HepG2 (cell line): ENCODE data around the gene LZTS2. TPM values are rescaled to one million over a fixed set of nuclear protein-coding genes. Genes with fewer than 3 reads are reported as not detected.
A peak's percentile ranks its signal among the peaks of the same experiment; 100 is the strongest.

Experiments
- CBX5 ChIP-seq: sonication (generic); formaldehyde crosslinking; IDR thresholded peaks from 2 replicates; pipeline ENCODE4 v1.4.0; 2020; ENCODE audit warnings: missing genetic modification reagents, borderline replicate concordance
- CREM ChIP-seq, 2 experiments: sonication (generic) in 1 of 2; formaldehyde crosslinking in 1 of 2; IDR thresholded peaks; 2 replicates each; pipeline versions ENCODE4 v1.4.0 to v1.6.1; 2016 to 2020; ENCODE audit warnings: antibody characterized with exemption in 1 of 2, mild to moderate bottlenecking in 1 of 2, missing genetic modification reagents in 1 of 2
- FOXA3 ChIP-seq: IDR thresholded peaks from 2 replicates; pipeline ENCODE4 v1.6.1; 2016; ENCODE audit warnings: missing genetic modification reagents, missing compliant biosample characterization
- FOXK1 ChIP-seq: sonication (generic); formaldehyde crosslinking; IDR thresholded peaks from 2 replicates; pipeline ENCODE4 v1.4.0; 2020; ENCODE audit warnings: low read depth, missing genetic modification reagents, borderline replicate concordance
- KDM4B ChIP-seq: sonication (generic); formaldehyde crosslinking; IDR thresholded peaks from 2 replicates; pipeline ENCODE4 v1.4.0; 2020; ENCODE audit warnings: missing genetic modification reagents
- KLF15 ChIP-seq: sonication (generic); formaldehyde crosslinking; IDR thresholded peaks from 2 replicates; pipeline ENCODE4 v1.8.1; 2023; ENCODE audit warnings: borderline replicate concordance, mild to moderate bottlenecking, inconsistent platforms, missing genetic modification reagents, mixed read lengths
- NFIB ChIP-seq: sonication (generic); formaldehyde crosslinking; IDR thresholded peaks from 2 replicates; pipeline ENCODE4 v1.9.0; 2021; ENCODE audit warnings: missing genetic modification reagents, mild to moderate bottlenecking, borderline replicate concordance
- POLR2G ChIP-seq: fragments of 200-400 bp; formaldehyde crosslinking; IDR thresholded peaks from 2 replicates; pipeline ENCODE4 v1.6.1; 2018; ENCODE audit warnings: mild to moderate bottlenecking, low read depth, low read length, moderate library complexity
- RAD21 ChIP-seq: fragments of 450-650 bp; formaldehyde crosslinking; IDR thresholded peaks from 2 replicates; pipeline ENCODE4 v1.5.0; 2020; ENCODE audit warnings: mild to moderate bottlenecking
- RFXAP ChIP-seq: sonication (generic); formaldehyde crosslinking; IDR thresholded peaks from 2 replicates; pipeline ENCODE4 v1.4.0; 2020; ENCODE audit warnings: missing genetic modification reagents, borderline replicate concordance
- SAFB2 ChIP-seq: sonication (generic); formaldehyde crosslinking; IDR thresholded peaks from 2 replicates; pipeline ENCODE4 v1.5.1; 2020; ENCODE audit warnings: missing genetic modification reagents, low read depth, mild to moderate bottlenecking, borderline replicate concordance
- SP5 ChIP-seq: IDR thresholded peaks from 2 replicates; pipeline ENCODE4 v1.6.1; 2016; ENCODE audit warnings: low read depth, borderline replicate concordance
- ZNF205 ChIP-seq: IDR thresholded peaks from 2 replicates; pipeline ENCODE4 v1.6.1; 2018; ENCODE audit warnings: missing biosample characterization, missing genetic modification reagents
- ZNF354B ChIP-seq: sonication (generic); formaldehyde crosslinking; IDR thresholded peaks from 2 replicates; pipeline ENCODE4 v1.8.0; 2022; ENCODE audit warnings: mild to moderate bottlenecking, missing genetic modification reagents
- ZNF629 ChIP-seq: sonication (generic); formaldehyde crosslinking; conservative IDR thresholded peaks from 2 replicates; pipeline ENCODE4 v1.5.0; 2020; ENCODE audit warnings: missing genetic modification reagents
- ZNF777 ChIP-seq: sonication (generic); formaldehyde crosslinking; IDR thresholded peaks from 2 replicates; pipeline ENCODE4 v1.4.0; 2020; ENCODE audit warnings: missing genetic modification reagents
- polyA plus RNA-seq, 8 experiments: library from polyadenylated mRNA; depleted of rRNA in 3 of 8; stranded (reverse) in 7 of 8; unstranded in 1 of 8; fragments of >200 nt; fragmentation: Illumina TruSeq in 4 of 8; extraction: Trizol in 4 of 8; gene quantifications; 2 replicates each; pipeline versions ENCODE4 v1.2.1 to v1.2.3, GENCODE V29; 2011 to 2016; ENCODE audit warnings: low read depth in 4 of 8, missing spikeins in 1 of 8, mixed read lengths in 1 of 8; ENCODE audit not compliant: insufficient read depth in 1 of 8
- total RNA-seq, 5 experiments: library from RNA; depleted of rRNA; stranded (reverse); fragments of >200 nt; fragmentation: Illumina TruSeq; extraction: Trizol; gene quantifications; 2 replicates each; pipeline ENCODE4 v1.2.3, GENCODE V29; 2016; ENCODE audit warnings: low read depth in 1 of 5
- TF ChIP-seq, protein P1 (sequence below): sonication (generic); formaldehyde crosslinking; IDR thresholded peaks from 2 replicates; pipeline ENCODE4 v1.4.0; 2020; ENCODE audit warnings: mild to moderate bottlenecking, missing genetic modification reagents
- TF ChIP-seq, protein P2 (sequence below): sonication (generic); formaldehyde crosslinking; IDR thresholded peaks from 2 replicates; pipeline ENCODE4 v1.4.0; 2020; ENCODE audit warnings: low read depth, mild to moderate bottlenecking, missing genetic modification reagents
- TF ChIP-seq, protein P3 (sequence below): sonication (generic); formaldehyde crosslinking; IDR thresholded peaks from 2 replicates; pipeline ENCODE4 v1.4.0; 2020; ENCODE audit warnings: mild to moderate bottlenecking, missing genetic modification reagents, borderline replicate concordance
- TF ChIP-seq, protein P4 (sequence below): sonication (generic); formaldehyde crosslinking; IDR thresholded peaks from 2 replicates; pipeline ENCODE4 v1.4.0; 2020; ENCODE audit warnings: missing genetic modification reagents, borderline replicate concordance

LZTS2 gene
- total and polyA plus RNA-seq, 2 of the 13 experiments (the other 11 are each of a cell fraction or from before 2014, with no cell fraction given): 43.6 to 65.6 TPM

GRCh38 chr10:100998991-100999741 lies 442 bp upstream of the LZTS2 start (continued):
- TF ChIP-seq, protein P1, sequence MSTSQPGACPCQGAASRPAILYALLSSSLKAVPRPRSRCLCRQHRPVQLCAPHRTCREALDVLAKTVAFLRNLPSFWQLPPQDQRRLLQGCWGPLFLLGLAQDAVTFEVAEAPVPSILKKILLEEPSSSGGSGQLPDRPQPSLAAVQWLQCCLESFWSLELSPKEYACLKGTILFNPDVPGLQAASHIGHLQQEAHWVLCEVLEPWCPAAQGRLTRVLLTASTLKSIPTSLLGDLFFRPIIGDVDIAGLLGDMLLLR: no peak; the same call in 1 of the 2 replicates
- TF ChIP-seq CBX5 (CRISPR knock-in tag) (peak; percentile 62; the same call in 1 of the 2 replicates), SAFB2 (no peak; the same call in 1 of the 2 replicates), FOXA3 (CRISPR knock-in tag) (0 out of 2 replicates have a peak, but pooled peaks have one; percentile 19), ZNF777 (CRISPR knock-in tag) (peak; percentile 76; the same call in 1 of the 2 replicates), ZNF629 (CRISPR knock-in tag) (no peak), RFXAP (CRISPR knock-in tag) (no peak; the same call in 1 of the 2 replicates), CREM (IDR thresholded peaks at IDR 0.05) (no peak), CREM (CRISPR knock-in tag; IDR thresholded peaks at IDR 0.05) (no peak), POLR2G (peak; percentile 71), ZNF205 (CRISPR knock-in tag) (peak; percentile 56; the same call in 1 of the 2 replicates), RAD21 (CRISPR knock-in tag) (peak; percentile 90), KLF15 (CRISPR knock-in tag) (0 out of 2 replicates have a peak, but pooled peaks have one; percentile 21), ZNF354B (CRISPR knock-in tag) (0 out of 2 replicates have a peak, but pooled peaks have one; percentile 77), FOXK1 (peak; percentile 53; the same call in 1 of the 2 replicates), NFIB (CRISPR knock-in tag) (no peak), KDM4B (peak; percentile 50; the same call in 1 of the 2 replicates), SP5 (CRISPR knock-in tag) (0 out of 2 replicates have a peak, but pooled peaks have one; percentile 26)
- TF ChIP-seq, protein P2, sequence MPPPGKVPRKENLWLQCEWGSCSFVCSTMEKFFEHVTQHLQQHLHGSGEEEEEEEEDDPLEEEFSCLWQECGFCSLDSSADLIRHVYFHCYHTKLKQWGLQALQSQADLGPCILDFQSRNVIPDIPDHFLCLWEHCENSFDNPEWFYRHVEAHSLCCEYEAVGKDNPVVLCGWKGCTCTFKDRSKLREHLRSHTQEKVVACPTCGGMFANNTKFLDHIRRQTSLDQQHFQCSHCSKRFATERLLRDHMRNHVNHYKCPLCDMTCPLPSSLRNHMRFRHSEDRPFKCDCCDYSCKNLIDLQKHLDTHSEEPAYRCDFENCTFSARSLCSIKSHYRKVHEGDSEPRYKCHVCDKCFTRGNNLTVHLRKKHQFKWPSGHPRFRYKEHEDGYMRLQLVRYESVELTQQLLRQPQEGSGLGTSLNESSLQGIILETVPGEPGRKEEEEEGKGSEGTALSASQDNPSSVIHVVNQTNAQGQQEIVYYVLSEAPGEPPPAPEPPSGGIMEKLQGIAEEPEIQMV (CRISPR knock-in tag): no peak
- TF ChIP-seq, protein P3, sequence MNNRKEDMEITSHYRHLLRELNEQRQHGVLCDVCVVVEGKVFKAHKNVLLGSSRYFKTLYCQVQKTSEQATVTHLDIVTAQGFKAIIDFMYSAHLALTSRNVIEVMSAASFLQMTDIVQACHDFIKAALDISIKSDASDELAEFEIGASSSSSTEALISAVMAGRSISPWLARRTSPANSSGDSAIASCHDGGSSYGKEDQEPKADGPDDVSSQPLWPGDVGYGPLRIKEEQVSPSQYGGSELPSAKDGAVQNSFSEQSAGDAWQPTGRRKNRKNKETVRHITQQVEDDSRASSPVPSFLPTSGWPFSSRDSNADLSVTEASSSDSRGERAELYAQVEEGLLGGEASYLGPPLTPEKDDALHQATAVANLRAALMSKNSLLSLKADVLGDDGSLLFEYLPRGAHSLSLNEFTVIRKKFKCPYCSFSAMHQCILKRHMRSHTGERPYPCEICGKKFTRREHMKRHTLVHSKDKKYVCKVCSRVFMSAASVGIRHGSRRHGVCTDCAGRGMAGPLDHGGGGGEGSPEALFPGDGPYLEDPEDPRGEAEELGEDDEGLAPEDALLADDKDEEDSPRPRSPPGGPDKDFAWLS (CRISPR knock-in tag): no peak
- TF ChIP-seq, protein P4, sequence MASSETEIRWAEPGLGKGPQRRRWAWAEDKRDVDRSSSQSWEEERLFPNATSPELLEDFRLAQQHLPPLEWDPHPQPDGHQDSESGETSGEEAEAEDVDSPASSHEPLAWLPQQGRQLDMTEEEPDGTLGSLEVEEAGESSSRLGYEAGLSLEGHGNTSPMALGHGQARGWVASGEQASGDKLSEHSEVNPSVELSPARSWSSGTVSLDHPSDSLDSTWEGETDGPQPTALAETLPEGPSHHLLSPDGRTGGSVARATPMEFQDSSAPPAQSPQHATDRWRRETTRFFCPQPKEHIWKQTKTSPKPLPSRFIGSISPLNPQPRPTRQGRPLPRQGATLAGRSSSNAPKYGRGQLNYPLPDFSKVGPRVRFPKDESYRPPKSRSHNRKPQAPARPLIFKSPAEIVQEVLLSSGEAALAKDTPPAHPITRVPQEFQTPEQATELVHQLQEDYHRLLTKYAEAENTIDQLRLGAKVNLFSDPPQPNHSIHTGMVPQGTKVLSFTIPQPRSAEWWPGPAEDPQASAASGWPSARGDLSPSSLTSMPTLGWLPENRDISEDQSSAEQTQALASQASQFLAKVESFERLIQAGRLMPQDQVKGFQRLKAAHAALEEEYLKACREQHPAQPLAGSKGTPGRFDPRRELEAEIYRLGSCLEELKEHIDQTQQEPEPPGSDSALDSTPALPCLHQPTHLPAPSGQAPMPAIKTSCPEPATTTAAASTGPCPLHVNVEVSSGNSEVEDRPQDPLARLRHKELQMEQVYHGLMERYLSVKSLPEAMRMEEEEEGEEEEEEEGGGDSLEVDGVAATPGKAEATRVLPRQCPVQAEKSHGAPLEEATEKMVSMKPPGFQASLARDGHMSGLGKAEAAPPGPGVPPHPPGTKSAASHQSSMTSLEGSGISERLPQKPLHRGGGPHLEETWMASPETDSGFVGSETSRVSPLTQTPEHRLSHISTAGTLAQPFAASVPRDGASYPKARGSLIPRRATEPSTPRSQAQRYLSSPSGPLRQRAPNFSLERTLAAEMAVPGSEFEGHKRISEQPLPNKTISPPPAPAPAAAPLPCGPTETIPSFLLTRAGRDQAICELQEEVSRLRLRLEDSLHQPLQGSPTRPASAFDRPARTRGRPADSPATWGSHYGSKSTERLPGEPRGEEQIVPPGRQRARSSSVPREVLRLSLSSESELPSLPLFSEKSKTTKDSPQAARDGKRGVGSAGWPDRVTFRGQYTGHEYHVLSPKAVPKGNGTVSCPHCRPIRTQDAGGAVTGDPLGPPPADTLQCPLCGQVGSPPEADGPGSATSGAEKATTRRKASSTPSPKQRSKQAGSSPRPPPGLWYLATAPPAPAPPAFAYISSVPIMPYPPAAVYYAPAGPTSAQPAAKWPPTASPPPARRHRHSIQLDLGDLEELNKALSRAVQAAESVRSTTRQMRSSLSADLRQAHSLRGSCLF (CRISPR knock-in tag): no peak
